SK-N-SH treated with all-trans-retinoic acid at 6 μM for 48 hours (cell line): ENCODE data around the gene MYOM3.

Experiments used
- CSDC2 ChIP-seq: fragments of 250-450 bp; sonication (Bioruptor Pico); IDR thresholded peaks from 2 replicates; pipeline ENCODE4 v1.5.0; 2020; ENCODE audit warnings: mild to moderate bottlenecking, moderate library complexity
- ISL1 ChIP-seq: fragments of 250-450 bp; sonication (Bioruptor Pico); IDR thresholded peaks from 2 replicates; pipeline ENCODE4 v2.1.2; 2022; ENCODE audit warnings: mild to moderate bottlenecking, moderate library complexity
- RARB ChIP-seq: fragments of 250-450 bp; sonication (Bioruptor Pico); IDR thresholded peaks from 2 replicates; pipeline ENCODE4 v1.8.0; 2021; ENCODE audit warnings: mild to moderate bottlenecking, moderate library complexity
- SNAI2 ChIP-seq: fragments of 250-450 bp; sonication (Bioruptor Pico); IDR thresholded peaks from 2 replicates; pipeline ENCODE4 v1.5.0; 2020; ENCODE audit warnings: mild to moderate bottlenecking, moderate library complexity
- ZFP30 ChIP-seq: fragments of 450-650 bp; formaldehyde crosslinking; IDR thresholded peaks from 2 replicates; pipeline ENCODE4 v1.5.0; 2022; ENCODE audit warnings: mild to moderate bottlenecking, moderate library complexity
- ZNF565 ChIP-seq: fragments of 450-650 bp; formaldehyde crosslinking; conservative IDR thresholded peaks from 2 replicates; pipeline ENCODE4 v1.5.0; 2020; ENCODE audit warnings: low read depth, mild to moderate bottlenecking, moderate library complexity
- TF ChIP-seq, protein P1 (sequence below): fragments of 250-450 bp; sonication (Bioruptor Pico); IDR thresholded peaks from 2 replicates; pipeline ENCODE4 v1.5.1; 2020; ENCODE audit warnings: low read depth, mild to moderate bottlenecking, moderate library complexity

- TF ChIP-seq ZFP30 (no peak), CSDC2 (no peak), ZNF565 (CRISPR knock-in tag) (no peak), ISL1 (CRISPR knock-in tag) (no peak), RARB (CRISPR knock-in tag) (no peak), SNAI2 (CRISPR knock-in tag) (no peak)
- TF ChIP-seq, protein P1, sequence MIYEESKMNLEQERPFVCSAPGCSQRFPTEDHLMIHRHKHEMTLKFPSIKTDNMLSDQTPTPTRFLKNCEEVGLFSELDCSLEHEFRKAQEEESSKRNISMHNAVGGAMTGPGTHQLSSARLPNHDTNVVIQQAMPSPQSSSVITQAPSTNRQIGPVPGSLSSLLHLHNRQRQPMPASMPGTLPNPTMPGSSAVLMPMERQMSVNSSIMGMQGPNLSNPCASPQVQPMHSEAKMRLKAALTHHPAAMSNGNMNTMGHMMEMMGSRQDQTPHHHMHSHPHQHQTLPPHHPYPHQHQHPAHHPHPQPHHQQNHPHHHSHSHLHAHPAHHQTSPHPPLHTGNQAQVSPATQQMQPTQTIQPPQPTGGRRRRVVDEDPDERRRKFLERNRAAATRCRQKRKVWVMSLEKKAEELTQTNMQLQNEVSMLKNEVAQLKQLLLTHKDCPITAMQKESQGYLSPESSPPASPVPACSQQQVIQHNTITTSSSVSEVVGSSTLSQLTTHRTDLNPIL (CRISPR knock-in tag): no peak
Observed at GRCh38 chr1:24052220-24052619, 59.7 kb downstream of the MYOM3 start.
